Measurements from ENCODE around the gene ZNHIT2.

GRCh38 chr11:65083134-65083833 is 34.2 kb downstream of the ZNHIT2 start:
- TF ChIP-seq, protein P1, sequence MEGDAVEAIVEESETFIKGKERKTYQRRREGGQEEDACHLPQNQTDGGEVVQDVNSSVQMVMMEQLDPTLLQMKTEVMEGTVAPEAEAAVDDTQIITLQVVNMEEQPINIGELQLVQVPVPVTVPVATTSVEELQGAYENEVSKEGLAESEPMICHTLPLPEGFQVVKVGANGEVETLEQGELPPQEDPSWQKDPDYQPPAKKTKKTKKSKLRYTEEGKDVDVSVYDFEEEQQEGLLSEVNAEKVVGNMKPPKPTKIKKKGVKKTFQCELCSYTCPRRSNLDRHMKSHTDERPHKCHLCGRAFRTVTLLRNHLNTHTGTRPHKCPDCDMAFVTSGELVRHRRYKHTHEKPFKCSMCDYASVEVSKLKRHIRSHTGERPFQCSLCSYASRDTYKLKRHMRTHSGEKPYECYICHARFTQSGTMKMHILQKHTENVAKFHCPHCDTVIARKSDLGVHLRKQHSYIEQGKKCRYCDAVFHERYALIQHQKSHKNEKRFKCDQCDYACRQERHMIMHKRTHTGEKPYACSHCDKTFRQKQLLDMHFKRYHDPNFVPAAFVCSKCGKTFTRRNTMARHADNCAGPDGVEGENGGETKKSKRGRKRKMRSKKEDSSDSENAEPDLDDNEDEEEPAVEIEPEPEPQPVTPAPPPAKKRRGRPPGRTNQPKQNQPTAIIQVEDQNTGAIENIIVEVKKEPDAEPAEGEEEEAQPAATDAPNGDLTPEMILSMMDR (conservative IDR thresholded peaks at IDR 0.05) = no peak
- no peak for TF ChIP-seq ZFX (IDR thresholded peaks at IDR 0.05)

Data from C4-2B (cell line).